ENCODE data around the gene B9D2. TPM values are rescaled to one million over a fixed set of nuclear protein-coding genes. Genes with fewer than 3 reads are reported as not detected.
"Not testable (repeated sequence)": the region's sequence is repeated elsewhere in the genome, so short reads cannot be mapped to it uniquely, and the experiment has no call there.

The B9D2 gene
- total RNA-seq, 3 donors from 2014 or later, result 7.0 to 11.3 (median 9.1) TPM

DNA sequence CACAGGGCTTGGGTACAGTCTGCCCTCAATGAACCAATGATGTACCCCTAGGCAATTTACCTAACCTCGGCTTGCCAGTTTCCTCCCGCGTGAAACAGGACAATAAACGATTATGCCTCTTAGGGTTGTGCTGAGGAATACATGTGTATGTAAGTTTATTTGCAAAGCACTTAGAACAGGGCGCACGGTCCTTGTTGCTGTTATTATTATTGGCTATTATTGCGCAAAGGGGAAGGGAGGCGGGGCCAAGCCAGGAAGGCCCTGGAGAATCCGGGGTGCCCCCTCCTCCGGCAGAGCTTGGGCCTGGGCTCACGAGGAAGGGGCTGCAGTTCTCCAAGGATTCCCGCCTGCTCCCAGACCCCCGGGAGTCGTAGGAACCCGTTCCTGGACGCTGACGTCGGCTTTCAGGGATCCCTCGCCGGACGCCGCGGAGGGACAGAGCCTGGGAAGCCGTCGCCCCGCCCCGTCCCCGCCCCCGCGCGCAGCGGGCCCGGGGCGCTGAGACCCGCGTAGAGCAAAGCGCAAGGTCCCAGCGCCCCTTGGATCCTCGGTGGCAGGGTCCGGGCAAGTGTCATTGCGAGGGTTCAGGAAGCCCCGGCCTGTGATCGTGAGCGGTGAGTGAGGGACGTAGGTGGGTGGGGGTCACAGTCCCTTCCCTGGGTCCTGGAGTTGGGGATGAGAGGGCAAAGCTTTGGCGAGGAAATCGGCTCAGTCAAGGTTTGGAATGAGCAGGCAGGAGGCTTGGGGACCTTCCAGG is 12.5 kb upstream of the B9D2 start, which contains the start of gene TMEM91:
TMEM91 (plus strand) TSS at position 293 of the 757 bp plus-strand sequence. CDS start 1,777 bp downstream, outside the sequence.
- TF ChIP-seq, protein P1, sequence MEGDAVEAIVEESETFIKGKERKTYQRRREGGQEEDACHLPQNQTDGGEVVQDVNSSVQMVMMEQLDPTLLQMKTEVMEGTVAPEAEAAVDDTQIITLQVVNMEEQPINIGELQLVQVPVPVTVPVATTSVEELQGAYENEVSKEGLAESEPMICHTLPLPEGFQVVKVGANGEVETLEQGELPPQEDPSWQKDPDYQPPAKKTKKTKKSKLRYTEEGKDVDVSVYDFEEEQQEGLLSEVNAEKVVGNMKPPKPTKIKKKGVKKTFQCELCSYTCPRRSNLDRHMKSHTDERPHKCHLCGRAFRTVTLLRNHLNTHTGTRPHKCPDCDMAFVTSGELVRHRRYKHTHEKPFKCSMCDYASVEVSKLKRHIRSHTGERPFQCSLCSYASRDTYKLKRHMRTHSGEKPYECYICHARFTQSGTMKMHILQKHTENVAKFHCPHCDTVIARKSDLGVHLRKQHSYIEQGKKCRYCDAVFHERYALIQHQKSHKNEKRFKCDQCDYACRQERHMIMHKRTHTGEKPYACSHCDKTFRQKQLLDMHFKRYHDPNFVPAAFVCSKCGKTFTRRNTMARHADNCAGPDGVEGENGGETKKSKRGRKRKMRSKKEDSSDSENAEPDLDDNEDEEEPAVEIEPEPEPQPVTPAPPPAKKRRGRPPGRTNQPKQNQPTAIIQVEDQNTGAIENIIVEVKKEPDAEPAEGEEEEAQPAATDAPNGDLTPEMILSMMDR (IDR thresholded peaks at IDR 0.05), result no peak
- peak within 1 kb of the TSS; percentile 21 for H3K4me3 ChIP-seq
- no peaks in the 10 kb centered on the region for H3K9me3 ChIP-seq
- intact Hi-C loops (cut with DNase I, micrococcal nuclease), result no loop called here
- ATAC-seq (peak; percentile 59), DNase-seq (peak; percentile 48 to 54 (median 51))
- no peaks in the 10 kb centered on the region for H3K4me1 ChIP-seq (ENCODE audit: low read depth)
- no peaks in the 10 kb centered on the region for H3K36me3 ChIP-seq (ENCODE audit: low read depth)

DNA sequence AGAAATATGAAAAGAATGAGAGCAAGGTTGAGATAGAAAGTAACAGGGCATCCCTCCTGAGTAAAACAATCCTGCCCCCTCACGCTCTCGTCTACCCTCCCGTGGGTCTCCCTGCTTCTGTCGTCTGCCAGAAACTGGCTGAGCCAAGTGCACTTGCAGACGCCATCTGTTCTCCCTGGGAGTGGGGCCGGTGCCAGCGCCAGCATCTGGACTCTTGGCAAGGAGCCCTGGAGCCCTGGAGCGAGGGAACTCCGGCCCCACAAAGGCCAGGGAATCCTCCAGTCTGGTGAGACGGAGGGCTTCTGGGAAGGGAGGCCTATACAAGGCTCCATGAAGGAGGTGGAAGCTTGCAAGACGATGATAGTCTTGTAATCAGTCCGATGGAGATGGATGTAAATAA is 10.0 kb upstream of the B9D2 start:
- Histone ChIP-seq H3K4me1 (ENCODE audit: low read depth) (no peaks in the 10 kb centered on the region), H3K4me3 (no peak overlapping the region), H3K36me3 (ENCODE audit: low read depth) (no peaks in the 10 kb centered on the region), H3K9me3 (no peaks in the 10 kb centered on the region)
- ATAC-seq (peak; percentile 70), DNase-seq (peak; percentile 75 to 81 (median 75))
- TF ChIP-seq, protein P1 (IDR thresholded peaks at IDR 0.05), result no peak
- intact Hi-C loops (cut with DNase I, micrococcal nuclease), result no loop called here

DNA sequence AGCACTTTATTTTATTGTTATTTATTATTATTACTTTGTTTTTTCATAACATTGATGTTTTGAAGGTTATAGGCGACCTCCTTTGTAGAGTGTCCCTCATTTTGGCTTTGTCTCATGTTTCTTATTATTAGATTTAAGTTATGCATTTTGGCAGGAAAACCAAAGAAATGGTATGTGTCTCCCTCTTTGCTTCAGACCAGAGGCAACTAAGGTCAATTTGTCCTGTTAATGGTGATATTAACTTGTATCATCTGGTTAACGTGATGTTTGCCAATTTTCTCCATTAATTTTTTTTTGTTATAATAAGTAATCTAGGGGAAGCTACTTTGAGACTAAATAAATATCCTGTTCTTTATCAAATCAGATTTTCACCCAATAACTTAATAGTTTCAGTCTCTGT is 8.6 kb upstream of the B9D2 start:
- intact Hi-C loops (cut with DNase I, micrococcal nuclease), result no loop called here
- H3K4me1 ChIP-seq (ENCODE audit: low read depth), result peaks cover 6% of the 10 kb centered on the region
- DNase-seq (no peak), ATAC-seq (no peak)
- no peaks in the 10 kb centered on the region for H3K36me3 ChIP-seq (ENCODE audit: low read depth)
- no peak overlapping the region for H3K4me3 ChIP-seq
- H3K9me3 ChIP-seq, result no peaks in the 10 kb centered on the region
- TF ChIP-seq, protein P1 (IDR thresholded peaks at IDR 0.05), result no peak

DNA sequence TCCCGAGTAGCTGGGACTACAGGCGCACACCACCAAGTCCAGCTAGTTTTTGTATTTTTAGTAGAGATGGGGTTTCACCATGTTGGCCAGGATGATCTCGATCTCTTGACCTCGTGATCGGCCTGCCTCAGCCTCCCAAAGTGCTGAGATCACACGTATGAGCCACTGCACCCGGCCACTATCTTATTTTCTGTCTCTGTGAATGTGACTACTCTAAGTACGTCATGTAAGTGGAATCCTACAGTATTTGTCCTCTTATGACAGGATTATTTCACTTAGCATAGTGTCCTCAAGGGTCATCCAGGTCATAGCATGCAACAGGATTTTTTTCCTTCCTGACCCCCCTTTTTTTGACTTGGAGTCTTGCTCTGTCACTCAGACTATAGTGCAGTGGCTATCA is 7.6 kb upstream of the B9D2 start:
- TF ChIP-seq, protein P1 (IDR thresholded peaks at IDR 0.05), result no peak
- Histone ChIP-seq H3K36me3 (ENCODE audit: low read depth) (no peaks in the 10 kb centered on the region), H3K9me3 (no peaks in the 10 kb centered on the region), H3K4me1 (ENCODE audit: low read depth) (peaks cover 6% of the 10 kb centered on the region), H3K4me3 (no peak overlapping the region)
- DNase-seq (no peak), ATAC-seq (no peak)
- intact Hi-C loops (cut with DNase I, micrococcal nuclease), result no loop called here

DNA sequence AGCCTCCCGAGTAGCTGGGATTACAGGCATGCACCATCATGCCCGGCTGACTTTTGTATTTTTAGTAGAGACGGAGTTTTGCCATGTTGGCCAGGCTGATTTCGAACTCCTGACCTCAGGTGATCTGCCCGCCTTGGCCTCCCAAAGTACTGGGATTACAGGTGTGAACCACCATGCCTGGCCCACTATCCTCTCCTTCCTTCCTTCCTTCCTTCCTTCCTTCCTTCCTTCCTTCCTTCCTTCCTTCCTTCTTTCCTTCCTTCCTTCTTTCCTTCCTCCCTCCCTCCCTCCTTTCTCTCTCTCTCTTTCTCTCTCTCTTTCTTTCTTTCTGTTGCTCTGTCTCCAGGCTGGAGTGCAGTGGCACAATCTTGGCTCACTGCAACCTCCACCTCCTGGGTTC is 7.2 kb upstream of the B9D2 start:
- ATAC-seq, result not testable (repeated sequence)

DNA sequence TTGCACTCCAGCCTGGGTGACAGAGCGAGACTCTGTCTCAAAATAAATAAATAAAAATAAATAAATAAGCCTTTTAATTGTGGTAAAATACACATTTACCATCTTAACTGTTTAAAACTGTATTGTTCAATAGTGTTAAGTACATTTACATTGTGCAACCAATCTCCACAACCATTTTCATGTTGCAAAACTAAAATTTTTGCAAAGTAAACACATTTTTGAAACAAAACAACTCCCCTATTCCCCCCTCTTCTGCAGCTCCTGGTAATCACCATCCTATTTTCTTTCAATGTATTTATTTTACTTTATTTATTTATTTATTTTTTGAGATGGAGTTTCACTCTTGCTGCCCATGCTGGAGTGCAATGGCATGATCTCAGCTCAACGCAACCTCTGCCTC is 5.8 kb upstream of the B9D2 start:
- peaks cover 10% of the 10 kb centered on the region for H3K4me1 ChIP-seq (ENCODE audit: low read depth)
- H3K9me3 ChIP-seq, result no peaks in the 10 kb centered on the region
- H3K36me3 ChIP-seq (ENCODE audit: low read depth), result no peaks in the 10 kb centered on the region
- DNase-seq, result no peak
- intact Hi-C loops (cut with DNase I, micrococcal nuclease), result no loop called here
- no peak for ATAC-seq
- TF ChIP-seq, protein P1 (IDR thresholded peaks at IDR 0.05), result no peak
- H3K4me3 ChIP-seq, result no peak overlapping the region

More for the DNA sequence above, 7.2 kb upstream of the B9D2 start:
- H3K9me3 ChIP-seq; H3K4me1 ChIP-seq (ENCODE audit: low read depth); H3K4me3 ChIP-seq; H3K36me3 ChIP-seq (ENCODE audit: low read depth); intact Hi-C loops (cut with DNase I, micrococcal nuclease); DNase-seq: not testable (repeated sequence)
